HS-5 (cell line): ENCODE measurements around the gene FUZ.
A peak's percentile ranks its signal among the peaks of the same experiment; 100 is the strongest.

Source experiments
- DNase-seq: peaks from one replicate; pipeline ENCODE4 v3.0.0-alpha.2; 2012; ENCODE audit warnings: low read depth

The FUZ gene

GRCh38 chr19:49812997-49813861 is at the start of gene FUZ:
TSS of gene FUZ (minus strand) at chr19:49813292. CDS start at chr19:49813106, 186 bp downstream.
- DNase-seq: peak; percentile 97

- DNase-seq: no peak
Measured at GRCh38 chr19:49862391-49863253, 49.5 kb upstream of the FUZ start.

GRCh38 chr19:49861541-49862378 is 48.7 kb upstream of the FUZ start:
- no peak for DNase-seq

GRCh38 chr19:49861107-49861506 is 48.0 kb upstream of the FUZ start:
- no peak for DNase-seq

GRCh38 chr19:49860336-49861102 is 47.4 kb upstream of the FUZ start:
- no peak for DNase-seq

GRCh38 chr19:49859682-49860335 is 46.7 kb upstream of the FUZ start:
- DNase-seq: no peak

GRCh38 chr19:49858088-49858985 is 45.2 kb upstream of the FUZ start:
- DNase-seq: no peak

- no peak for DNase-seq
Measured at GRCh38 chr19:49857838-49858087, 44.7 kb upstream of the FUZ start.

- no peak for DNase-seq
Measured at GRCh38 chr19:49857061-49857837, 44.2 kb upstream of the FUZ start.

- no peak for DNase-seq
Measured at GRCh38 chr19:49856574-49857021, 43.5 kb upstream of the FUZ start.

GRCh38 chr19:49855676-49856573 is 42.8 kb upstream of the FUZ start:
- no peak for DNase-seq

- DNase-seq: no peak
Measured at GRCh38 chr19:49855277-49855675, 42.2 kb upstream of the FUZ start.

- no peak for DNase-seq
Measured at GRCh38 chr19:49854378-49855263, 41.5 kb upstream of the FUZ start.

GRCh38 chr19:49853852-49854377 is 40.8 kb upstream of the FUZ start:
- DNase-seq: no peak

GRCh38 chr19:49852631-49853126 is 39.6 kb upstream of the FUZ start:
- DNase-seq: no peak

GRCh38 chr19:49851456-49852259 is 38.6 kb upstream of the FUZ start:
- no peak for DNase-seq
